Type B pancreatic cell (in vitro differentiated cells): ENCODE results near the gene RFX1. TPM values are rescaled to one million over a fixed set of nuclear protein-coding genes. Genes with fewer than 3 reads are reported as not detected.
"Not testable (repeated sequence)": the region's sequence is repeated elsewhere in the genome, so short reads cannot be mapped to it uniquely, and the experiment has no call there.

Experiments
- DNase-seq: peaks from one replicate; pipeline ENCODE4 v3.0.0; 2021; ENCODE audit warnings: mixed read lengths; ENCODE audit not compliant: unreplicated experiment; ENCODE audit errors: extremely low spot score
- H3K27ac Mint-ChIP-seq: 2 replicates; pipeline ENCODE4 v1.8.0; 2021; ENCODE audit warnings: mild to moderate bottlenecking, mixed read lengths
- H3K27me3 Mint-ChIP-seq: 2 replicates; pipeline ENCODE4 v1.8.0; 2021; ENCODE audit warnings: mixed read lengths
- H3K36me3 Mint-ChIP-seq: 2 replicates; pipeline ENCODE4 v1.8.0; 2021; ENCODE audit warnings: mixed read lengths
- H3K4me1 Mint-ChIP-seq: one replicate; pipeline ENCODE4 v1.8.0; 2021; ENCODE audit warnings: mixed read lengths; ENCODE audit not compliant: unreplicated experiment
- H3K4me3 Mint-ChIP-seq: 2 replicates; pipeline ENCODE4 v1.8.0; 2021; ENCODE audit warnings: mild to moderate bottlenecking, mixed read lengths
- H3K9me3 Mint-ChIP-seq: 2 replicates; pipeline ENCODE4 v1.8.0; 2021; ENCODE audit warnings: mixed read lengths
- total RNA-seq: library from RNA; stranded (reverse); gene quantifications from 2 replicates; pipeline ENCODE4 v1.2.1, GENCODE V29; 2021; ENCODE audit warnings: low replicate concordance
- TF ChIP-seq, protein P1 (sequence below): fragments of 200-600 bp; sonication (generic); conservative IDR thresholded peaks from 2 replicates; pipeline ENCODE4 v1.5.0; 2021; ENCODE audit warnings: antibody characterized with exemption, mild to moderate bottlenecking

RFX1 gene
- total RNA-seq, 1 donor from 2014 or later = 19.3 TPM

DNA sequence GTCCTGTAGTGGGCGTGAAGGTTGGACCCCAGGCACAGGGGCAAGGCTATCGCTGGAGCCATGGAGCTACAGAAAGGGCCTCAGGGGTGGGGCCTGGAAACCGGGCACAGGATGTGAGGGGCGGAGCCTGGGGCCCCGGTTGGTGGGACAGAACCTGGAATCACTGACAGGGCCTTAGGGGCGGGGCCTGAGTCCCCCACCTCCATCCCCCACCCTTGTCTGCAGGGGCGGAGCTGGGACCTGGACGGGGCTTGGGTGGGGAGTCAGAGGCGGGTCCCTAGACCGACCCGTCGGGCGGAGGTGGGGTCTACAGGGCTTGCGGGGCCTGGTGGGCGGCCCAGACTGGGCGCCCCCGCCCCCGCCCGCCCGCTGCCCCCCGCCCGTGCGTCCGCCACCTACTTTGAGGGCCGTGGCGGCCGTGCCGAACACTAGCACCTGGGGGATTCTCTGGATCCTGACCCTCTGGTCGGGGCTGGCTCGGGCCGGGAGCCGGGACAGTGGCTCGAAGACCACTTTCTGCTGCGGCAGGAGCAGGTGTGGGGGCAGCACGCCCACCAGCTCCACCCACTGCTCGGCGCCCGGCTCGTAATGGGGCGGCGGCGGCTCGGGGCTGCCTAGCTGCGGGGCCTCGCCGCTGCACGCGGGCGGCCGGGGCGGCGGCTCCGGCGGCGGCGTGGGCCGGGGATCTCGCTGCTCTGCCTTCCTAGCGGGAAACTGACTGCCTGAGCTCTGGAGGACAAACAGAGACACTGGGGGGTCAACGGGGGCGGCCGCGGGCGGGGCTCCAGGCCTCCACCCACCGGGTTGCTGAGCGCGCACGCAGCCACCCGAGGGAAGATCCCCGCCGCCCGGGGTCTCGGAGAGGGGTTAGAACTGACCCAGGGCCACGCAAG is 27.5 kb downstream of the RFX1 start:
- no peaks in the 10 kb centered on the region for H3K27me3 Mint-ChIP-seq
- H3K36me3 Mint-ChIP-seq = peaks cover 12% of the 10 kb centered on the region
- DNase-seq = peak; percentile 87
- H3K27ac Mint-ChIP-seq = no peak overlapping the region
- H3K4me1 Mint-ChIP-seq = peaks cover 7% of the 10 kb centered on the region
- peak overlapping the region; percentile 54 for H3K4me3 Mint-ChIP-seq
- no peaks in the 10 kb centered on the region for H3K9me3 Mint-ChIP-seq
- TF ChIP-seq, protein P1, sequence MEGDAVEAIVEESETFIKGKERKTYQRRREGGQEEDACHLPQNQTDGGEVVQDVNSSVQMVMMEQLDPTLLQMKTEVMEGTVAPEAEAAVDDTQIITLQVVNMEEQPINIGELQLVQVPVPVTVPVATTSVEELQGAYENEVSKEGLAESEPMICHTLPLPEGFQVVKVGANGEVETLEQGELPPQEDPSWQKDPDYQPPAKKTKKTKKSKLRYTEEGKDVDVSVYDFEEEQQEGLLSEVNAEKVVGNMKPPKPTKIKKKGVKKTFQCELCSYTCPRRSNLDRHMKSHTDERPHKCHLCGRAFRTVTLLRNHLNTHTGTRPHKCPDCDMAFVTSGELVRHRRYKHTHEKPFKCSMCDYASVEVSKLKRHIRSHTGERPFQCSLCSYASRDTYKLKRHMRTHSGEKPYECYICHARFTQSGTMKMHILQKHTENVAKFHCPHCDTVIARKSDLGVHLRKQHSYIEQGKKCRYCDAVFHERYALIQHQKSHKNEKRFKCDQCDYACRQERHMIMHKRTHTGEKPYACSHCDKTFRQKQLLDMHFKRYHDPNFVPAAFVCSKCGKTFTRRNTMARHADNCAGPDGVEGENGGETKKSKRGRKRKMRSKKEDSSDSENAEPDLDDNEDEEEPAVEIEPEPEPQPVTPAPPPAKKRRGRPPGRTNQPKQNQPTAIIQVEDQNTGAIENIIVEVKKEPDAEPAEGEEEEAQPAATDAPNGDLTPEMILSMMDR = no peak

DNA sequence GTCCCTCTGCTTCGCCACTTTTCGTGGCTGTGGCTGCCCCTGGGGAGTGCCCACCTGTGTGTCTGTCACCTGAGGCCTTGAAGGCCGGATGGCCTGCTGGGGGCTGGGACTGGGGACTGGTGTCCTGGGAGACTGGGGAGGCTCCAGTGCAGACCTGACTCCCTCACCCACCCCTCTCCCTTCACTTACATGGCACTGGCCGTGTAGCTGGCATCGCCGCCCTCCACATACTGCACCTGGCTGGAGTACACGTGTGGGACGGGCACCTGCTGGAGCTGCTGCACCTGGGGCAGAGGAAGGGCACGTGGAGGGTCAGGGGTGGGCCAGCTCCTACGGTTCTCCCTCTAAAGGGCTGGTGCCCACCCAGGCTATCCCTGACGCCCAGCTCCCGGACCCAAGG is 28.3 kb downstream of the RFX1 start:
- H3K4me3 Mint-ChIP-seq = peak overlapping the region; percentile 54
- H3K27ac Mint-ChIP-seq = no peak overlapping the region
- no peaks in the 10 kb centered on the region for H3K27me3 Mint-ChIP-seq
- H3K36me3 Mint-ChIP-seq = peaks cover 12% of the 10 kb centered on the region
- H3K4me1 Mint-ChIP-seq = peaks cover 7% of the 10 kb centered on the region
- TF ChIP-seq, protein P1 = no peak
- DNase-seq = no peak
- H3K9me3 Mint-ChIP-seq = no peaks in the 10 kb centered on the region

DNA sequence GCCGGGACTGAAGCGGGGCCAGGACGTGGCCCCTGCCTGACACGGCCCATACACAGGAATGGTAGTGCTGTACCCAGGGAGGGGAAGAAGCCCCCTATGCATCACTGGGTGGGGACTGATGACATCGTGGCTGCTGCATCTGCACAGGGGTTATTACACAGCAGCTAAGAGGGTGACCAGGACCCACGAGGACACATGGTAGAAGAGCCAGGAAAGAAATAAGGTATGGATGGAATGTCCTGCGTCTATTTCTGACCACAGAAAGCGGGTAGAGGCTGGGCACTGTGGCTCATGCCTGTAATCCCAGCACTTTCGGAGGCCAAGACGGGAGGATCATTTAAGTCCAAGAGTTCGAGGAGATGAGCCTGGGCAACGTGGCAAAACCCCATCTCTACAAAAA is 29.7 kb downstream of the RFX1 start:
- H3K4me1 Mint-ChIP-seq = peaks cover 7% of the 10 kb centered on the region
- peak overlapping the region; percentile 13 for H3K4me3 Mint-ChIP-seq
- no peaks in the 10 kb centered on the region for H3K9me3 Mint-ChIP-seq
- H3K36me3 Mint-ChIP-seq = peaks cover 12% of the 10 kb centered on the region
- H3K27me3 Mint-ChIP-seq = no peaks in the 10 kb centered on the region
- TF ChIP-seq, protein P1 = no peak
- no peak overlapping the region for H3K27ac Mint-ChIP-seq
- no peak for DNase-seq

DNA sequence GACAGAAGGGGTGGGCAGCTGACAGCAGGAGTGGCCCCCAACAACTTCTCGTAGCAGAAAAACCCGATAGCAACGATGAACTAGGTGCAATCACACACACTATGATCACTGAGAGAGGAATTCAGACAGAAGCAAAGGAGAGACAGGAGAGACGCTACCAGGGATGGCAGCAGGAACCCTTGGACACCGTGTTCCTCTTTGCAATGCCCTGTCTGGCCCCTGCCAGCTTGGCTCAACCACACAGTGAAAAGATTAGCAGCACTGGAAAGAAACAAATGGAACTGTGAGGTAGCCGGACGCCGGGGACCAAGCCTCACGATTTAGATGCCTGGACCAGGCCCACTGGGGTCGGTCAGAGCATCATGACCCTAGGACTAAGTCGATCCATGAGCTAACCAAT is 30.2 kb downstream of the RFX1 start:
- Mint-ChIP-seq H3K4me1 (peaks cover 7% of the 10 kb centered on the region), H3K4me3 (no peak overlapping the region), H3K9me3 (no peaks in the 10 kb centered on the region), H3K27ac (peak overlapping the region; percentile 32), H3K36me3 (peaks cover 12% of the 10 kb centered on the region), H3K27me3 (no peaks in the 10 kb centered on the region)
- no peak for DNase-seq
- TF ChIP-seq, protein P1 = no peak

- Mint-ChIP-seq H3K4me3 (peak overlapping the region; percentile 38), H3K27me3 (no peaks in the 10 kb centered on the region), H3K27ac (peak overlapping the region; percentile 73), H3K9me3 (no peaks in the 10 kb centered on the region), H3K4me1 (peaks cover 7% of the 10 kb centered on the region), H3K36me3 (peaks cover 13% of the 10 kb centered on the region)
- TF ChIP-seq, protein P1 = no peak
- no peak for DNase-seq
Observed at GRCh38 chr19:13974073-13974472, 32.0 kb downstream of the RFX1 start.

DNA sequence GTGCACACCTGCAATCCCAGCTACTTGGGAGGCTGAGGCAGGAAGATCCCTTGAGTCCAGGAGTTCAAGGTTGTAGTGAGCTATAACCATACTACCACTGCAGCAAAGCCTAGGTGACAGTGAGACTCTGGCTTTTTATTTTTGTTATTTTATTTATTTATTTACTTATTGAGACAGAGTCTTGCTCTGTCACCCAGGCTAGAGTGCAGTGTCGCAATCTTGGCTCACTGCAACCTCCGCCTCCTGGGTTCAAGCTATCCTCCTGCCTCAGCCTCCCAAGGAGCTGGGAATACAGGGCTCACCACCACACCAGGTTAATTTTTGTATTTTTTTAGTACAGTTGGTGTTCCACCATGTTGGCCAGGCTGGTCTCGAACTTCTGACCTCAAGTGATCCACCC is 32.6 kb downstream of the RFX1 start:
- H3K4me3 Mint-ChIP-seq, H3K27ac Mint-ChIP-seq, H3K9me3 Mint-ChIP-seq, DNase-seq, H3K4me1 Mint-ChIP-seq, H3K27me3 Mint-ChIP-seq: not testable (repeated sequence)
- peaks cover 15% of the 10 kb centered on the region for H3K36me3 Mint-ChIP-seq
